Activated naive CD8-positive, alpha-beta T cell treated with anti-CD3 and anti-CD28 coated beads, Interleukin-2, amount 10 ng/mL, durations not matched to agents 7 days and 5 days (primary cell): ENCODE results near the gene TTLL13. TPM values are rescaled to one million over a fixed set of nuclear protein-coding genes. Genes with fewer than 3 reads are reported as not detected.

ENCODE experiments used
- ATAC-seq: fragments of 150-1000 bp; cut with Tn5 transposase; one replicate; pipeline ENCODE4 v1.10.0; 2021; ENCODE audit warnings: low read depth, moderate library complexity
- POLR2A ChIA-PET: fragments of 350-600 bp; sonication (Branson Sonifier 250); formaldehyde crosslinking; loops from one replicate; lab custom pipeline; 2021; ENCODE audit warnings: antibody characterized with exemption; lab: Charles Lee
- DNase-seq: peaks from one replicate; pipeline ENCODE4 v3.0.0; 2021
- H3K27ac Mint-ChIP-seq: one replicate; pipeline ENCODE4 v1.8.0; 2022; ENCODE audit warnings: mild to moderate bottlenecking, mixed read lengths
- H3K27me3 Mint-ChIP-seq: one replicate; pipeline ENCODE4 v1.8.0; 2022; ENCODE audit warnings: mild to moderate bottlenecking, moderate library complexity, mixed read lengths
- H3K36me3 Mint-ChIP-seq: one replicate; pipeline ENCODE4 v1.8.0; 2021; ENCODE audit warnings: mild to moderate bottlenecking, mixed read lengths
- H3K4me1 Mint-ChIP-seq: one replicate; pipeline ENCODE4 v1.8.0; 2021; ENCODE audit warnings: mixed read lengths
- H3K4me3 Mint-ChIP-seq: one replicate; pipeline ENCODE4 v1.8.0; 2022; ENCODE audit warnings: mild to moderate bottlenecking, moderate library complexity, mixed read lengths
- H3K9me3 Mint-ChIP-seq: one replicate; pipeline ENCODE4 v1.8.0; 2021; ENCODE audit warnings: mixed read lengths
- total RNA-seq, 2 experiments: library from RNA; stranded (reverse); gene quantifications; one replicate each; pipeline ENCODE4 v1.2.3, GENCODE V29; 2021

The TTLL13 gene, protein sequence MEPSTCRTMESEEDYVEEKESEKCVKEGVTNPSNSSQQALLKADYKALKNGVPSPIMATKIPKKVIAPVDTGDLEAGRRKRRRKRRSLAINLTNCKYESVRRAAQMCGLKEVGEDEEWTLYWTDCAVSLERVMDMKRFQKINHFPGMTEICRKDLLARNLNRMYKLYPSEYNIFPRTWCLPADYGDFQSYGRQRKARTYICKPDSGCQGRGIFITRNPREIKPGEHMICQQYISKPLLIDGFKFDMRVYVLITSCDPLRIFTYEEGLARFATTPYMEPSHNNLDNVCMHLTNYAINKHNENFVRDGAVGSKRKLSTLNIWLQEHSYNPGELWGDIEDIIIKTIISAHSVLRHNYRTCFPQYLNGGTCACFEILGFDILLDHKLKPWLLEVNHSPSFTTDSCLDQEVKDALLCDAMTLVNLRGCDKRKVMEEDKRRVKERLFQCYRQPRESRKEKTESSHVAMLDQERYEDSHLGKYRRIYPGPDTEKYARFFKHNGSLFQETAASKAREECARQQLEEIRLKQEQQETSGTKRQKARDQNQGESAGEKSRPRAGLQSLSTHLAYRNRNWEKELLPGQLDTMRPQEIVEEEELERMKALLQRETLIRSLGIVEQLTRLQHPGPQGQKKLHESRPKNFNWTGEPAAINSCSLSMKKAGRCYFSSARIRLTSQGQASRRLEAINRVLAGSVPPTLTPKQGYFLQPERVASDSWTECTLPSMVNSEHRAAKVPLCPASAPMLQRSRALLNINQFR
- total RNA-seq, result 1 to 10 TPM in 1 of 2 experiments, under 1 TPM in 1; 0.47 to 1.5 TPM

DNA sequence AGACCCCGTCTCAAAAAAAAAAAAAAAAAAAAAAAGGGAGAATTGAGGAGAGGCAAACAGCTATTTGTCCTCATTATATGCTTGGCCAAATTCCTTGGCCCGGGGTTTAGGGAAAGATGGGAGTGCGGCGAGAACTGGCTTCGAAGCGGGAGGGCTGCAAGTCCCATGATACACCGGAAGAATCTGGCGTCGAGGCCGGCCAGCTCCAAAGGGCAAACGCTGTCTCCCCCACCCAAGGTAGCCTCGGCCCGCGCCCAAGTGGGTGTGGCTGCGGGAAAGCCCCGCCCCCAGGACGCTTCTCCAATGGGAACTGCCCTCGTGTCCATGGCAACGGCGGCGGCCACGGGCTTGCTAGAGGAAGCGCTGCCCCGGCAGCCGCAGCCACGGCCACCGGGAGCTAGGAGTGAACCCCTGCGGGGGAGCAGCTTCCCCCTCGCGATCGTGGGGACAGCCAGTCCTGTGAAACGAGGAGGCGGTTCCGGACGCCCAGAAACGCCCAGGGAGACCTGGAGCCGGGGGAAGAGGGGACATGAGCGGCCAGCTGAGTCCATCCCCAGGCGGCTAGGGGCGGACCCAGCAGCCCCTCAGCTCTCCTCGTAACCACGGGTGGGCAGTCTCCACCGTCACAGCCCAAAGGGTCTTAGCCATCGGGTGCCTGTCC, at the start of gene TTLL13:
TTLL13 (plus strand) TSS at position 354 of the 661 bp plus-strand sequence. CDS start 1,075 bp downstream, outside the sequence.
- peak; percentile 72 for ATAC-seq
- Mint-ChIP-seq H3K4me1 (peaks cover 10% of the 10 kb centered on the region), H3K27ac (peak within 1 kb of the TSS; percentile 19)

DNA sequence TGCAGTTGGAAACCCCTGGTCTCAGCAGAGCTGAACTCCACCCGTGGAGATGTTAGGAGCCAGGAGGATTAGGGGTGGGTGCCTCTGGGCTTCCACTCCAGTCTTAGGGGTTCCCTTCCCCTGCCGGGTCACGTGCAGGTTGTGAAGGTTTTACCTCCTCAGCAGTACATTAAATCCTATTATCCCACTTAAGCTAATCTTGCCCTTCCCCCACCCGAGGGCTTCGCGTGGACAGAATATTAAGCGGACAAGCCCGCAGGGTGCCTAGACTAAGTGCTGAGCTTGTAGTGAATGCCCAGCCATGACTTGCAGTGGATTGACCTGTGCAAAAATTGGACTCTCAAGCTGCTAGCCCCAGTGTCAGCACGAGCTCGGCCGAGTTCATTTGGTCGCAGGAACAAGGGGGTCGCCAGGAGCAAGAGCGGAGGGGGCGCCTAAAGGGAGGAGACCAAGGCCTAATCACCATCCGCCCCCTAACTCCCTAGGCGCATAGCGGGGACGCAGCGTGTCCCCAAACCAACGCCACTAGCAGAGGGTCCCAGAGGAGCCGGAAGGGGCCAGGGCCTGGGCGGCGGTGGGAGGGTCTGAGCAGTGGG, 48.7 kb upstream of the TTLL13 start:
- Mint-ChIP-seq H3K4me1 (peaks cover 20% of the 10 kb centered on the region), H3K27me3 (peaks cover 9% of the 10 kb centered on the region), H3K4me3 (peak overlapping the region; percentile 83), H3K9me3 (no peaks in the 10 kb centered on the region), H3K36me3 (no peaks in the 10 kb centered on the region), H3K27ac (peak overlapping the region; percentile 84)
- ATAC-seq, result no peak
- POLR2A ChIA-PET, result interaction anchor here (0.8 to 4.4 kb wide), 12 partner anchors 9 to 103 kb away, joined by 3 to 40 read pairs (median 5); partner anchors contain the start of genes CIB1, GDPGP1, IDH2 and TTLL13
- DNase-seq, result no peak

More for the DNA sequence above, at the start of gene TTLL13:
- no peaks in the 10 kb centered on the region for H3K9me3 Mint-ChIP-seq
- peaks cover 2% of the 10 kb centered on the region for H3K27me3 Mint-ChIP-seq
- POLR2A ChIA-PET, result interaction anchor here (0.6 to 2.7 kb wide), 12 partner anchors 9 to 236 kb away, joined by 3 to 9 read pairs (median 3); partner anchors contain the start of genes CIB1, GDPGP1 and SEMA4B
- DNase-seq, result peak; percentile 79
- H3K36me3 Mint-ChIP-seq, result no peaks in the 10 kb centered on the region
- peak within 1 kb of the TSS; percentile 68 for H3K4me3 Mint-ChIP-seq

DNA sequence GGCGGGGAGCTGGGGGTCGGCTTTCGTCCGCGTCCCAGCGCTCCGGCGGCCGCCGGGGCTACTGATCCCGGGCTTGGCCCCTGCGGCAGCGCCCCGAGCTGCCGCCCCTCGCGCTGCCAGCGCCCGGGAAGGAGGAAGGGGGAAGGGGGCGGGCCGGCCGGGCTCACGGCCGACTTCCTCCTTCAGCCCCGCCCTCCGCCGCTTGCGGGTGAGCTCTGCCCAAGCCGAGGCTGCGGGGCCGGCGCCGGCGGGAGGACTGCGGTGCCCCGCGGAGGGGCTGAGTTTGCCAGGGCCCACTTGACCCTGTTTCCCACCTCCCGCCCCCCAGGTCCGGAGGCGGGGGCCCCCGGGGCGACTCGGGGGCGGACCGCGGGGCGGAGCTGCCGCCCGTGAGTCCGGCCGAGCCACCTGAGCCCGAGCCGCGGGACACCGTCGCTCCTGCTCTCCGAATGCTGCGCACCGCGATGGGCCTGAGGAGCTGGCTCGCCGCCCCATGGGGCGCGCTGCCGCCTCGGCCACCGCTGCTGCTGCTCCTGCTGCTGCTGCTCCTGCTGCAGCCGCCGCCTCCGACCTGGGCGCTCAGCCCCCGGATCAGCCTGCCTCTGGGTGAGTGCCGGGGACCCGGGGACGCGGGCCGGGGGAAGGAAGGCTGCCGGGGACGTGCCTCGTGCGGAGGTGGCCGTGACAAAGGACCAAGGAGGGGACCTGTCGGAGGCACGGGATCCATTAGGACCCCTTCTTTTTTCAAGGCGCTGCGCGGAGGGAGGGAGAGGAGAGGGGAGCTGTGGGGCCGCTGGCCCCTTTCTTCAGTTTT, 48.0 kb upstream of the TTLL13 start, which contains the start of gene SEMA4B:
SEMA4B (plus strand) TSS at position 201 of the 814 bp plus-strand sequence; CDS start at position 450, 249 bp downstream.
- peak; percentile 92 for ATAC-seq
- no peaks in the 10 kb centered on the region for H3K36me3 Mint-ChIP-seq
- H3K4me3 Mint-ChIP-seq, result peak within 1 kb of the TSS; percentile 83
- peaks cover 20% of the 10 kb centered on the region for H3K4me1 Mint-ChIP-seq
- DNase-seq, result peak; percentile 87
- H3K27me3 Mint-ChIP-seq, result peaks cover 9% of the 10 kb centered on the region
- POLR2A ChIA-PET, result interaction anchor here (0.8 to 4.4 kb wide), 12 partner anchors 9 to 104 kb away, joined by 3 to 40 read pairs (median 5); partner anchors contain the start of genes CIB1, GDPGP1, IDH2 and TTLL13
- H3K27ac Mint-ChIP-seq, result peak within 1 kb of the TSS; percentile 84
- H3K9me3 Mint-ChIP-seq, result no peaks in the 10 kb centered on the region

DNA sequence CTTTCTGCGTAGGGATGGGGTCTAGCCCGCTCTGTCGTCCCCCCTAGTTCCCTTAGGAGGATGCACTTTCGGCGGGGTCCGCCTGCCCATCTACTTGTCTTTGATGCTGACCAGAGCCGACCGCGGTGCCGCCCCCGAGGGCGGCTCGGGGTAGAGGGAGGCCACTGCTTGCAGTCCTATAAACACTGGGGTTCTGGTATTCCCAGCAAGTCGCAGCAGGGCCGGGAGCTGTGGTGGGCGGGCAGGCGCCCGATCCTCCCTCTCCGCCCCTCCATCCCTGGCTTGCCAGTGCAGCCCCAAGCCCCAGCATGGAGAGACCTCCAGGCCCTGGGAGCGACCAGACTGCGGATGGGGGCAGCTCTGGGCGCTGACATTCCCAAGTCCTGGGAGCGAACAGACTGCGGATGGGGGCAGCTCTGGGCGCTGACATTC, 47.4 kb upstream of the TTLL13 start:
- H3K27ac Mint-ChIP-seq, result no peak overlapping the region

DNA sequence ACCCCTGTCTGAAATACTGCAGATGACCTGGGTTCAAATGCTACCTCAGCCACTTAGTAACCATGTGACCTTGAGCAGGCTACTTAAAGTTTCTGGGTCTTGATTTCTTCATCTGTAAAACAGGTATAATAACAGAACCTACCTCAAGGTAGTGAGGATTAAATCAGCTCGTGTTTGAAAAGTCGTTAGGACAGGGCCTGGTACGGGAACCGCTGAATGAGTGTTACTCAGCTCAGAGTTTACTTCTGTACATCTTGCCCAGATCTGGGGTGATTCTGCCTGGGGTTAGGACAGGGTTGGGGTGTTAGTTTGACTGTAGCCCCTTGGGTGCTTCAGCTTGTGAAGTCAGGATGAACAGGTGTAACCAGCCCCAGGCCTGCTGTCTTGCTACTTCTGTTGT, 46.4 kb upstream of the TTLL13 start:
- no peaks in the 10 kb centered on the region for H3K36me3 Mint-ChIP-seq
- ATAC-seq (no peak), DNase-seq (no peak)
- H3K27ac Mint-ChIP-seq, result no peak overlapping the region
- H3K4me3 Mint-ChIP-seq, result peak overlapping the region; percentile 80
- POLR2A ChIA-PET, result interaction anchor here (3.0 to 4.4 kb wide), 2 partner anchors 11 to 30 kb away, joined by 36 to 40 read pairs; partner anchors contain the start of genes CIB1 and GDPGP1
- H3K9me3 Mint-ChIP-seq, result no peaks in the 10 kb centered on the region
- H3K27me3 Mint-ChIP-seq, result peaks cover 9% of the 10 kb centered on the region
- peaks cover 20% of the 10 kb centered on the region for H3K4me1 Mint-ChIP-seq

More for the DNA sequence above, 47.4 kb upstream of the TTLL13 start:
- Mint-ChIP-seq H3K27me3 (peaks cover 9% of the 10 kb centered on the region), H3K36me3 (no peaks in the 10 kb centered on the region), H3K9me3 (no peaks in the 10 kb centered on the region), H3K4me1 (peaks cover 20% of the 10 kb centered on the region), H3K4me3 (peak overlapping the region; percentile 77)
- ATAC-seq (no peak), DNase-seq (no peak)
- POLR2A ChIA-PET, result interaction anchor here (1.2 to 4.4 kb wide), 5 partner anchors 10 to 104 kb away, joined by 4 to 40 read pairs (median 10); partner anchors contain the start of genes CIB1, GDPGP1 and IDH2

DNA sequence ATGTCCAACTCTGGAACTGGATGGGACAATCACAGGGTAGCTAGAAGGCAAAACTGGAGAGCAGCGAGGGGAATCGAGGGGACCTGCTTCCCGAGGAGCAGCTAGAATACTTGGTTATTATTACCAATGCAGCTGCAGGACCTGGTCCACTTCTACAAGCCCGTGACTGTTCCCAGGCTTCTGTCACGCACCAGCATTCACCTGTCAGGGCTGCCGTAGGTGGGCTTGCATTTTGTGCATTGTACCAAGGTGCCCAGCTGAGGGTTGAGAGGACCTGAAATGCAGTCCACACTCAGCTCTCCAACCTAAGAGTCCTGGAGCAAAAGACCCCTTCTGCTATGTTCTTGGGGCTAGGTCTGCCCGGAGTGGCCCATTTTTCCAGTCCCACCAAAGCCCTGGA, 45.9 kb upstream of the TTLL13 start:
- POLR2A ChIA-PET, result interaction anchor here (4.4 kb wide), 1 partner anchor 29 kb away, joined by 40 read pairs; the partner anchor contains the start of genes CIB1 and GDPGP1
- Mint-ChIP-seq H3K4me1 (peaks cover 19% of the 10 kb centered on the region), H3K36me3 (no peaks in the 10 kb centered on the region), H3K4me3 (no peak overlapping the region), H3K9me3 (no peaks in the 10 kb centered on the region), H3K27me3 (peaks cover 9% of the 10 kb centered on the region), H3K27ac (no peak overlapping the region)
- ATAC-seq, result no peak
- DNase-seq, result no peak

DNA sequence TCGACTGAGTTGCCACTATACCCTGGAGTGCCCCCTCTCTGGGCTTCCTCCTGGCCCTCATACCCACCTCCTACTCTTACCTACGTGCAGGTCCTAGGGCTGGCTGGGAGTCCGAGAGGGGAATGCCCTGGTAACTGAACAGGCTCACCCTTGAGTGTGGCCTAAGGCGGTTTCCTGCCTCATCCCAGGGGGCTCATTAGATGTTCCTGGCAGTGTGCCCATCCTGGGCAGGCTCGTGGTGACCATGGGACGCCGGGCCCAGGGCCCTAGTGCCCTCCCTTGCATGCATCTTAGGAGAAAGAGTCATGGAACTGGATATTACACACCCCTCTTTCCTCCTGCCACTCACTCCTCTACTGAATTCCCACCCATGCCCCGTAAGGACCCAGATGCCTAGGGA, 45.4 kb upstream of the TTLL13 start:
- no peaks in the 10 kb centered on the region for H3K9me3 Mint-ChIP-seq
- POLR2A ChIA-PET, result no interaction called here
- H3K4me1 Mint-ChIP-seq, result peaks cover 17% of the 10 kb centered on the region
- DNase-seq (no peak), ATAC-seq (no peak)
- H3K4me3 Mint-ChIP-seq, result no peak overlapping the region
- no peaks in the 10 kb centered on the region for H3K36me3 Mint-ChIP-seq
- no peak overlapping the region for H3K27ac Mint-ChIP-seq
- peaks cover 9% of the 10 kb centered on the region for H3K27me3 Mint-ChIP-seq

DNA sequence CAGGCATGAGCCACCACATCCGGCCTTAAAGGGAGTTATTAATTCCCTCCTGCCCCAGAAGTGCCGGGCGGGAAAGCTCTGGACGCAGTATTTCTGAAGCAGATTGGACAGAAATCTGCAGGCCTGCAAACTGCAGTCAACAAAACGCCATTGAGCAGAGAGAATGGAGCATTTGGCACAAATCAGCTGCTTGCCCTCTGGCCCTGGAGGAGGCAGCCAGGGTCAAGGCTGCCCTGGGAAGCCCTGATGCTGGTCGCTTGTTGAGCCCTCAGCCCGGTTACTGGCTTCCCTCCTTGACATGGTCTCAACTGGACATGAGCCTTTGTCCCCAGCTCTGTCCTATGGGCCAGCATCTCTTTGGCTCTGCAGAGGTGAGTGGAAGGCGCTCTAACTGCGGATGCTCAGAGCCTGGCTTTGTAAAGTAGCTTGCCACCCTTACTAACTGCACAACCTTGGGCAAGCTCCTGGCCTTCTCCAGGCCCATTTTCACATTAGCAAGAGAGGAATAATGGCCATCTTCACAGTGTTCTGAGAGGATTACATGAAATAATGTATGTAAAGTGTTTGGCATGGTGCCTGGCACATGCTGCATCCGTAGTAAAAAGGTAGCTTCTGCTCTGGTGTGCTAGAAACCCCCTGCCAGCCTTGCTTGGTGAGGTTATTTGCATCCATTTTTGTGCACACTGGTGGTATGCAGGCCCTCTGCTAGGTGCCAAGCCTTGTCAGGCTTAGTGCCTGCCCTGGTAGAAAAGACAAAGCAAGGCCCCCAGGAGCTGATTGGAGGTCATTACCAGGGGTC, 44.1 kb upstream of the TTLL13 start:
- DNase-seq (no peak), ATAC-seq (no peak)
- H3K9me3 Mint-ChIP-seq, result no peaks in the 10 kb centered on the region
- no peak overlapping the region for H3K4me3 Mint-ChIP-seq
- H3K36me3 Mint-ChIP-seq, result peaks cover 5% of the 10 kb centered on the region
- POLR2A ChIA-PET, result no interaction called here
- no peak overlapping the region for H3K27ac Mint-ChIP-seq
- H3K4me1 Mint-ChIP-seq, result peaks cover 12% of the 10 kb centered on the region
- peaks cover 9% of the 10 kb centered on the region for H3K27me3 Mint-ChIP-seq

DNA sequence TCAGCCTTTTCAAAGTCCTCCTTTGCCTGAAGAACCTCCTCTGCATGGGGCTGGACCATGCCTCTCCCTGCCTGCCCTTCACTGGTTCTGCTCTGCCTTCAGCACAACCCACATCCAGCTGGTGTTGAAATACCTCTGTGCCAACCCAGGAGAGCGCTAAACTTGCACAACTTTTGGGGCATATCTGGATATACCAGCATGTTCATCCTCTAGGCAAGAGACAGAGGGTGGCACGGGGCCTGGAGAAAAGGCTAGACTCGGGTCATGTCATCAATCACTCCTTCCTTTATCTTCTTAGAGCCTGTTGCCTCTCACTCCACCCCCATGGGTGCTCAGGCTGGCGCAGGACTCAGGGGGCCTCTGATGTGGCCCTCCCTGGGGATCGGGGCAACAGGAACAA, 43.5 kb upstream of the TTLL13 start:
- no peak for ATAC-seq
- DNase-seq, result no peak
- H3K27me3 Mint-ChIP-seq, result peaks cover 9% of the 10 kb centered on the region
- H3K27ac Mint-ChIP-seq, result no peak overlapping the region
- H3K36me3 Mint-ChIP-seq, result peaks cover 5% of the 10 kb centered on the region
- peaks cover 11% of the 10 kb centered on the region for H3K4me1 Mint-ChIP-seq
- no peaks in the 10 kb centered on the region for H3K9me3 Mint-ChIP-seq
- POLR2A ChIA-PET, result no interaction called here
- H3K4me3 Mint-ChIP-seq, result no peak overlapping the region

DNA sequence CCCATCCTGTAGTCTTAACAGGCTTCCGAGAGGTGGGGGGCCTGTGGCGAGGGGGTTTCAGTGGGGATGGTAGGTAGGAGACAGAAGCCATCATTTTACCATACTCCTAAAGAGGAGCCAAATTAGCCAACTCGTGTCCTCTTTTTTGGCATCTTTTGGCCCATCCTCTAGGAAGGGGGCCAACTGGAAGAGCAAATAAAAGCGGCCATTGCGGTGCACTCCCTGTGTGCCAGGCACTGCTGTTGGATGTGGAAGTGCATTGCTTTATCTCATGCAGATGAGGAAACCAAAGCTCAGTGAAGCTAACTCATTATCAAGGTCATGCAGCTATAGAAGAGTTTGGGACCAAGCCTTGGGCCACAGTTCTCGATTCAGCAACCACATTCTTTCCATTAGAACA, 42.1 kb upstream of the TTLL13 start:
- no peaks in the 10 kb centered on the region for H3K9me3 Mint-ChIP-seq
- ATAC-seq (no peak), DNase-seq (no peak)

DNA sequence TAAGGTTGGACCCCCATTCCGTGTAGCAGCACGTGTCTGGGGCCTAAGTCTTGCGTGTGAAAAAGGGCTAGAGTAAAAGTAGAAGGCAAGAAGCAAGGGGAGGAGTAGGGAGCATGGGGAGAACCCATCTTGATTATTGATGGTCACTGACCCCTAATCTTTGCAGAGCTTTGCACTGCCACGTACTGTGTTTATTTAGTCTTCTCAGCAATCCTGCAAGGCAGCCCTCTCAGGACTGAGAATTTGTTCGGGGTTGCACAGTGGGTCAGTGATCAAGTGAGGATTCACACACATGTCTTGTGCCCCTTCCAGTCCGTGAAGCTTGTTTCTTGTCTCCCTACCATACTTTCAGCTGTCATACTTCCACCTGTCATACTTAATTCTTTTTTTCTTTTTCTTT, 41.0 kb upstream of the TTLL13 start:
- Mint-ChIP-seq H3K4me1 (peaks cover 9% of the 10 kb centered on the region), H3K36me3 (peaks cover 5% of the 10 kb centered on the region), H3K9me3 (no peaks in the 10 kb centered on the region), H3K27ac (no peak overlapping the region), H3K4me3 (no peak overlapping the region), H3K27me3 (no peaks in the 10 kb centered on the region)
- DNase-seq, result no peak
- no peak for ATAC-seq
- POLR2A ChIA-PET, result interaction anchor here (1.5 kb wide), 1 partner anchor 9 kb away, joined by 5 read pairs; no protein-coding TSS in a partner anchor

More for the DNA sequence above, 42.1 kb upstream of the TTLL13 start:
- Mint-ChIP-seq H3K36me3 (peaks cover 5% of the 10 kb centered on the region), H3K4me3 (no peak overlapping the region), H3K27ac (no peak overlapping the region), H3K4me1 (peaks cover 13% of the 10 kb centered on the region), H3K27me3 (peaks cover 8% of the 10 kb centered on the region)
- POLR2A ChIA-PET, result no interaction called here
